PC-3 (cell line): Measurements from ENCODE around the gene KDM4B. TPM values are rescaled to one million over a fixed set of nuclear protein-coding genes. Genes with fewer than 3 reads are reported as not detected.

Source experiments
- ATAC-seq: fragments of 200-7000 bp; cut with Tn5 transposase; 2 replicates; pipeline ENCODE4 v1.9.1; 2020; ENCODE audit warnings: mild to moderate bottlenecking, moderate library complexity
- BruUV-seq: library from RNA; stranded (reverse); fragments of 400-500 nt; replicated peaks from 2 replicates; lab custom pipeline; 2021; lab: Mats Ljungman, UMichigan
- CTCF ChIA-PET: fragments of 300-600 bp; sonication (Branson Sonifier 250); formaldehyde crosslinking; loops from one replicate; lab custom pipeline; 2022; ENCODE audit warnings: antibody characterized with exemption; lab: Charles Lee
- POLR2A ChIA-PET: fragments of 300-600 bp; sonication (Branson Sonifier 250); formaldehyde crosslinking; loops from one replicate; lab custom pipeline; 2022; ENCODE audit warnings: antibody characterized with exemption; ENCODE audit not compliant: unreplicated experiment; lab: Charles Lee
- DNase-seq: peaks from one replicate; pipeline ENCODE4 v3.0.0-alpha.2; 2015
- H2AFZ ChIP-seq: fragments of 300-600 bp; sonication (generic); 2 replicates; pipeline ENCODE4 v1.6.0; 2016; ENCODE audit warnings: antibody characterized with exemption, low read length
- H3F3A ChIP-seq: fragments of 300-600 bp; sonication (generic); one replicate; pipeline ENCODE4 v1.6.0; 2017; ENCODE audit warnings: antibody characterized with exemption, low read length, control low read depth, mild to moderate bottlenecking; ENCODE audit not compliant: unreplicated experiment
- H3K27ac ChIP-seq: fragments of 300-600 bp; sonication (generic); 2 replicates; pipeline ENCODE4 v1.5.1; 2016; ENCODE audit warnings: mild to moderate bottlenecking, low read length
- H3K27me3 ChIP-seq: fragments of 300-600 bp; sonication (generic); 2 replicates; pipeline ENCODE4 v1.6.1; 2016; ENCODE audit warnings: low read length, mixed read lengths
- H3K36me3 ChIP-seq: fragments of 300-600 bp; sonication (generic); 2 replicates; pipeline ENCODE4 v1.6.1; 2016; ENCODE audit warnings: low read depth, mixed run types, low read length, mixed read lengths
- H3K4me1 ChIP-seq: fragments of 300-600 bp; sonication (generic); 2 replicates; pipeline ENCODE4 v1.5.1; 2016; ENCODE audit warnings: low read length; ENCODE audit not compliant: insufficient read depth
- H3K4me2 ChIP-seq: fragments of 300-600 bp; sonication (generic); 2 replicates; pipeline ENCODE4 v1.6.0; 2016; ENCODE audit warnings: low read length
- H3K4me3 ChIP-seq: fragments of 300-600 bp; sonication (generic); 2 replicates; pipeline ENCODE4 v1.5.1; 2016; ENCODE audit warnings: mild to moderate bottlenecking, low read length, mixed read lengths
- H3K79me2 ChIP-seq: fragments of 300-600 bp; sonication (generic); 2 replicates; pipeline ENCODE4 v1.6.1; 2017; ENCODE audit warnings: low read length, mixed read lengths
- H3K9ac ChIP-seq: fragments of 300-600 bp; sonication (generic); 2 replicates; pipeline ENCODE4 v1.6.0; 2016; ENCODE audit warnings: mild to moderate bottlenecking, low read length
- H3K9me2 ChIP-seq: fragments of 300-600 bp; sonication (generic); replicated peaks from 2 replicates; pipeline ENCODE4 v1.6.1; 2016; ENCODE audit warnings: mixed run types, low read length, mixed read lengths
- H3K9me3 ChIP-seq: fragments of 300-600 bp; sonication (generic); 2 replicates; pipeline ENCODE4 v1.6.1; 2016; ENCODE audit warnings: low read length, mixed read lengths
- H4K20me1 ChIP-seq: fragments of 300-600 bp; sonication (generic); 2 replicates; pipeline ENCODE4 v1.6.1; 2016; ENCODE audit warnings: low read length, mixed read lengths
- EZH2 ChIP-seq: fragments of 300-600 bp; sonication (generic); IDR thresholded peaks from one replicate; pipeline ENCODE4 v1.6.1; 2017; ENCODE audit warnings: antibody characterized with exemption, mild to moderate bottlenecking, low read length; ENCODE audit not compliant: unreplicated experiment
- EZH2phosphoT487 ChIP-seq: fragments of 300-600 bp; sonication (generic); IDR thresholded peaks from 2 replicates; pipeline ENCODE4 v1.6.1; 2018; ENCODE audit warnings: mild to moderate bottlenecking, antibody characterized with exemption, low read length, borderline replicate concordance
- intact Hi-C: fragments of 100-400 bp; cut with micrococcal nuclease; formaldehyde crosslinking; loops from 2 replicates; pipeline ENCODE4 v1.9.0; 2023
- total RNA-seq: library from RNA; depleted of rRNA; stranded (reverse); fragments of >200 nt; gene quantifications from 2 replicates; pipeline ENCODE4 v1.2.3, GENCODE V29; 2014
- TF ChIP-seq, protein P1 (sequence below): fragments of 300-600 bp; sonication (generic); conservative IDR thresholded peaks from 2 replicates; pipeline ENCODE4 v1.5.1; 2017; ENCODE audit warnings: antibody characterized with exemption, low read depth, mild to moderate bottlenecking, low read length

Gene KDM4B
- total RNA-seq, 1 experiment from 2014 or later: 19.8 TPM

DNA sequence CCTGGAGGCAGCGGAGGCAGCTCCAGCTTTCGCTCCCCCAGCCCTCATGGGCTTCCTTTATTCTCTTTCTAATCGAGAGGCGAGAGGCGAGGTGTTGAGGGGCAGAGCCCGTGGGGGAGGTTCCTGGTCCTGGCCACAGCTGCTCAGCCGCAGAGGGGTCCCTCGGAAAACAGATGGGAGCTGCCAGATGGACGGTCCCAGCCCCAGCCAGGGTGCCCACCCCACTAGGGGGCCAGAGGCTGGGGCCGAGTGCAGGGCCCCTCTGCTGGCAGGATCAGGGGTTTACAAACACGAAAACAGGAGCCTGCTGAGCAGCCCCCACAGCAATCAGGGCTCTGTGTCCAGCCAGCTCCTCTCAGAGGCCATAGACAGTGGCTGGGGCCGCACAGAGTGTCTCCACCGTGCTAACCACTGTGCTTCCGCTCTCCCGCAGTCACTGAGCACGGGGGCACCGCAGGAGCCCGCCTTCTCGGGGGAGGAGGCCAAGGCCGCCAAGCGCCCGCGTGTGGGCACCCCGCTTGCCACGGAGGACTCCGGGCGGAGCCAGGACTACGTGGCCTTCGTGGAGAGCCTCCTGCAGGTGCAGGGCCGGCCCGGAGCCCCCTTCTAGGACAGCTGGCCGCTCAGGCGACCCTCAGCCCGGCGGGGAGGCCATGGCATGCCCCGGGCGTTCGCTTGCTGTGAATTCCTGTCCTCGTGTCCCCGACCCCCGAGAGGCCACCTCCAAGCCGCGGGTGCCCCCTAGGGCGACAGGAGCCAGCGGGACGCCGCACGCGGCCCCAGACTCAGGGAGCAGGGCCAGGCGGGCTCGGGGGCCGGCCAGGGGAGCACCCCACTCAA, 182.2 kb downstream of the KDM4B start:
- ChIA-PET CTCF (no interaction called here), POLR2A (no interaction called here)
- Histone ChIP-seq H3K9me3 (no peaks in the 10 kb centered on the region), H3K36me3 (no peaks in the 10 kb centered on the region), H3K4me1 (no peaks in the 10 kb centered on the region), H4K20me1 (no peaks in the 10 kb centered on the region), H3K79me2 (no peaks in the 10 kb centered on the region), H2AFZ (no peak overlapping the region), H3K9me2 (no peaks in the 10 kb centered on the region), H3K27ac (no peak overlapping the region), H3K9ac (no peak overlapping the region), H3K4me3 (no peak overlapping the region), H3F3A (no peaks in the 10 kb centered on the region), H3K27me3 (no peaks in the 10 kb centered on the region), H3K4me2 (no peak overlapping the region)
- intact Hi-C loops: no loop called here
- ATAC-seq (no peak), DNase-seq (no peak)
- no peak for TF ChIP-seq EZH2phosphoT487
- no TSS peak for BruUV-seq

DNA sequence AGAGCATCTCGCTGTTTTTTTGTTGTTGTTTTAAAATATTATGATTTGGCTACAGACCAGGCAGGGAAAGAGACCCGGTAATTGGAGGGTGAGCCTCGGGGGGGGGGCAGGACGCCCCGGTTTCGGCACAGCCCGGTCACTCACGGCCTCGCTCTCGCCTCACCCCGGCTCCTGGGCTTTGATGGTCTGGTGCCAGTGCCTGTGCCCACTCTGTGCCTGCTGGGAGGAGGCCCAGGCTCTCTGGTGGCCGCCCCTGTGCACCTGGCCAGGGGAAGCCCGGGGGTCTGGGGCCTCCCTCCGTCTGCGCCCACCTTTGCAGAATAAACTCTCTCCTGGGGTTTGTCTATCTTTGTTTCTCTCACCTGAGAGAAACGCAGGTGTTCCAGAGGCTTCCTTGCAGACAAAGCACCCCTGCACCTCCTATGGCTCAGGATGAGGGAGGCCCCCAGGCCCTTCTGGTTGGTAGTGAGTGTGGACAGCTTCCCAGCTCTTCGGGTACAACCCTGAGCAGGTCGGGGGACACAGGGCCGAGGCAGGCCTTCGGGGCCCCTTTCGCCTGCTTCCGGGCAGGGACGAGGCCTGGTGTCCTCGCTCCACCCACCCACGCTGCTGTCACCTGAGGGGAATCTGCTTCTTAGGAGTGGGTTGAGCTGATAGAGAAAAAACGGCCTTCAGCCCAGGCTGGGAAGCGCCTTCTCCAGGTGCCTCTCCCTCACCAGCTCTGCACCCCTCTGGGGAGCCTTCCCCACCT, 183.3 kb downstream of the KDM4B start:
- no peaks in the 10 kb centered on the region for H3F3A ChIP-seq
- DNase-seq: no peak
- no peaks in the 10 kb centered on the region for H3K4me1 ChIP-seq
- no peak overlapping the region for H3K9ac ChIP-seq
- H3K4me2 ChIP-seq: no peak overlapping the region
- no peaks in the 10 kb centered on the region for H3K27me3 ChIP-seq
- H2AFZ ChIP-seq: no peak overlapping the region
- H3K27ac ChIP-seq: no peak overlapping the region
- H3K36me3 ChIP-seq: no peaks in the 10 kb centered on the region
- no peak for TF ChIP-seq EZH2phosphoT487
- no peak for TF ChIP-seq EZH2
- TF ChIP-seq, protein P1, sequence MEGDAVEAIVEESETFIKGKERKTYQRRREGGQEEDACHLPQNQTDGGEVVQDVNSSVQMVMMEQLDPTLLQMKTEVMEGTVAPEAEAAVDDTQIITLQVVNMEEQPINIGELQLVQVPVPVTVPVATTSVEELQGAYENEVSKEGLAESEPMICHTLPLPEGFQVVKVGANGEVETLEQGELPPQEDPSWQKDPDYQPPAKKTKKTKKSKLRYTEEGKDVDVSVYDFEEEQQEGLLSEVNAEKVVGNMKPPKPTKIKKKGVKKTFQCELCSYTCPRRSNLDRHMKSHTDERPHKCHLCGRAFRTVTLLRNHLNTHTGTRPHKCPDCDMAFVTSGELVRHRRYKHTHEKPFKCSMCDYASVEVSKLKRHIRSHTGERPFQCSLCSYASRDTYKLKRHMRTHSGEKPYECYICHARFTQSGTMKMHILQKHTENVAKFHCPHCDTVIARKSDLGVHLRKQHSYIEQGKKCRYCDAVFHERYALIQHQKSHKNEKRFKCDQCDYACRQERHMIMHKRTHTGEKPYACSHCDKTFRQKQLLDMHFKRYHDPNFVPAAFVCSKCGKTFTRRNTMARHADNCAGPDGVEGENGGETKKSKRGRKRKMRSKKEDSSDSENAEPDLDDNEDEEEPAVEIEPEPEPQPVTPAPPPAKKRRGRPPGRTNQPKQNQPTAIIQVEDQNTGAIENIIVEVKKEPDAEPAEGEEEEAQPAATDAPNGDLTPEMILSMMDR: no peak
- no peaks in the 10 kb centered on the region for H3K9me3 ChIP-seq
- H3K79me2 ChIP-seq: no peaks in the 10 kb centered on the region
- ChIA-PET POLR2A (no interaction called here), CTCF (no interaction called here)
- H4K20me1 ChIP-seq: no peaks in the 10 kb centered on the region
- H3K4me3 ChIP-seq: no peak overlapping the region
- TSS peak; percentile 23 for BruUV-seq
- intact Hi-C loops: no loop called here
- no peaks in the 10 kb centered on the region for H3K9me2 ChIP-seq
- ATAC-seq: no peak

DNA sequence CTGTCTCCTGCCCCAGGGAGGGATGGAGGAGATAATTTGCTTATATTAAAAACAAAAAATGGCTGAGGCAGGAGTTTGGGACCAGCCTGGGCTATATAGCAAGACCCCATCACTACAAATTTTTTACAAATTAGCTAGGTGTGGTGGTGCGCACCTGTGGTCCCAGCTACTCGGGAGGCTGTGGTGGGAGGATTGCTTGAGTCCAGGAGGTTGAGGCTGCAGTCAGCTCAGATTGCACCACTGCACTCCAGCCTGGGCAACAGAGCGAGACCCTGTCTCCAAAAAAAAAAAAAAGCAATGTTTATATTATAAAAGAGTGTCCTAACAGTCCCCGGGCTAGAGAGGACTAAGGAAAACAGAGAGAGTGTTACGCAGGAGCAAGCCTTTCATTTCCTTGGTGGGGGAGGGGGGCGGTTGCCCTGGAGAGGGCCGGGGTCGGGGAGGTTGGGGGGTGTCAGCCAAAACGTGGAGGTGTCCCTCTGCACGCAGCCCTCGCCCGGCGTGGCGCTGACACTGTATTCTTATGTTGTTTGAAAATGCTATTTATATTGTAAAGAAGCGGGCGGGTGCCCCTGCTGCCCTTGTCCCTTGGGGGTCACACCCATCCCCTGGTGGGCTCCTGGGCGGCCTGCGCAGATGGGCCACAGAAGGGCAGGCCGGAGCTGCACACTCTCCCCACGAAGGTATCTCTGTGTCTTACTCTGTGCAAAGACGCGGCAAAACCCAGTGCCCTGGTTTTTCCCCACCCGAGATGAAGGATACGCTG, 184.0 kb downstream of the KDM4B start:
- no peaks in the 10 kb centered on the region for H3K9me3 ChIP-seq
- H2AFZ ChIP-seq: no peak overlapping the region
- no peaks in the 10 kb centered on the region for H3K9me2 ChIP-seq
- BruUV-seq: no TSS peak
- ChIA-PET CTCF (no interaction called here), POLR2A (no interaction called here)
- no peak overlapping the region for H3K27ac ChIP-seq
- no peaks in the 10 kb centered on the region for H4K20me1 ChIP-seq
- no peaks in the 10 kb centered on the region for H3K36me3 ChIP-seq
- H3K4me2 ChIP-seq: no peak overlapping the region
- TF ChIP-seq, protein P1: no peak
- TF ChIP-seq EZH2phosphoT487 (no peak), EZH2 (no peak)
- intact Hi-C loops: no loop called here
- H3F3A ChIP-seq: no peaks in the 10 kb centered on the region
- H3K9ac ChIP-seq: no peak overlapping the region
- no peaks in the 10 kb centered on the region for H3K79me2 ChIP-seq
- H3K4me3 ChIP-seq: no peak overlapping the region
- ATAC-seq (no peak), DNase-seq (no peak)
- no peaks in the 10 kb centered on the region for H3K4me1 ChIP-seq
- no peaks in the 10 kb centered on the region for H3K27me3 ChIP-seq
